SU-DHL-6 (cell line): ENCODE data around the gene IQCN.
A peak's percentile ranks its signal among the peaks of the same experiment; 100 is the strongest.

Experiments used
- CTCF ChIP-seq: fragments of 200-600 bp; sonication (generic); IDR thresholded peaks from one replicate; pipeline ENCODE4 v1.5.1; 2017; ENCODE audit warnings: antibody characterized with exemption, mild to moderate bottlenecking, low read length, moderate library complexity; ENCODE audit not compliant: insufficient read depth, poor library complexity, severe bottlenecking
- EZH2phosphoT487 ChIP-seq: fragments of 200-600 bp; sonication (generic), shearing (Covaris generic); conservative IDR thresholded peaks from 2 replicates; pipeline ENCODE4 v1.6.1; 2018; ENCODE audit warnings: mild to moderate bottlenecking, antibody characterized with exemption, low read length, moderate library complexity, mixed read lengths

DNA sequence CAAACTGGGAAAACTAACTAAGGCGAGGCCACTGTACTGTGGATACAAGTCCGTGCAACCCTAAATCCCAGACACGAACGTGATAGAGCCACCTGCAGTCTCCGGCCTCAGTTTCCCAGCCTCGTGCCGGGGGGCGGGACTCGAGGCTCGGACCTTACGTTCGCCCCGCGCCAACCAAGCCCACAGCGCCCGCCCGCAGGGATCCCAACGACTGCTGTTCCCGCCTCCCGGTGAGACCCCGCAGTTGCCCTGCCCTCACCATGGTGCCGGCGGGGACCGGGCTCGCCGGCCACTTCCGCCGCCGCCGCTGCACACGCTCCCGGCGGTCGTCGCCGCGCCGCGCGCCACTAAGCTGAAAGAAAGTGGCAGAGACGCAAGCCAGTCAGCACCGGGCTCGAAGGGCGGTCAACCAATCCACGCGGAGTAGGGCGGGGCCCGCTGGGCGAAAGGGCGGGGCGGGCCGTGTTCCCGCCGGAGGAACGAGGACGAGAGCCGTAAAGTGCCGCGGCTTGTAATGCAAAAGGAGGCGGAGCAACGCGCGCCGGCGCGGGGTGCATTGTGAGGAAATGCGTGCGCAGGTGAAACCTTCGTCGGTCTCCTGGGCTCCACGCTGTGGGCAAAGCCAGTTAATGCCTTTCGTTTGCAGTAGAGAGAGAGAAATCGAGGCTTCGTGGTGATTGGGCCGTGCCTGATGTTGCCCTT is 48.7 kb upstream of the IQCN start, which contains the start of gene LSM4:
- TF ChIP-seq CTCF (peak; percentile 33), EZH2phosphoT487 (no peak)
